GM18858 (cell line): Measurements from ENCODE around the gene GABBR2.

ENCODE experiments used
- ATAC-seq: cut with Tn5 transposase; IDR thresholded peaks from one replicate; pipeline ENCODE4 v1.9.1; 2021; ENCODE audit not compliant: unreplicated experiment

The GABBR2 gene

GRCh38 chr9:98724810-98725530 lies 16.2 kb upstream of the GABBR2 start:
- ATAC-seq = no peak

DNA sequence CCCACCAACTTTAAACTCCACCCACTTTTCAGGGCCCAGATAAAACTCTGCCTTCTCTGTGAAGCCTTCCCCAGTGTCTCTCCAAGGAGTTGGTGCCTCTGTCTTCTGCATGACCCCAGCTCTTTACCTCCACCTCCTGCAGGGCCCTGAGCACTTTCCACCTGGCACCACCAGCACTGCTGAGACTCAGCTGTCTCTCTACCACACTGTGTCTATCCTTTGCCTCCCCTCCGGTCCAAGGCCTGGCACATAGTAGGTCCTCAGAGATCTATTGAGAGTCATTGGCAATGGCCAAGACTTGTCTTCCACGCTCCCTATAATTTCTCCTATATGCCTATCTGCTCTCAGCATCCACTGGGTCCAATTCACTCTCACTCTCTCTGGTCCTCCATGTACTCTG lies 12.9 kb upstream of the GABBR2 start:
- no peak for ATAC-seq

GRCh38 chr9:98720402-98720801 lies 11.7 kb upstream of the GABBR2 start:
- ATAC-seq = no peak

- ATAC-seq = no peak
Measured at GRCh38 chr9:98719055-98719454, 10.3 kb upstream of the GABBR2 start.

DNA sequence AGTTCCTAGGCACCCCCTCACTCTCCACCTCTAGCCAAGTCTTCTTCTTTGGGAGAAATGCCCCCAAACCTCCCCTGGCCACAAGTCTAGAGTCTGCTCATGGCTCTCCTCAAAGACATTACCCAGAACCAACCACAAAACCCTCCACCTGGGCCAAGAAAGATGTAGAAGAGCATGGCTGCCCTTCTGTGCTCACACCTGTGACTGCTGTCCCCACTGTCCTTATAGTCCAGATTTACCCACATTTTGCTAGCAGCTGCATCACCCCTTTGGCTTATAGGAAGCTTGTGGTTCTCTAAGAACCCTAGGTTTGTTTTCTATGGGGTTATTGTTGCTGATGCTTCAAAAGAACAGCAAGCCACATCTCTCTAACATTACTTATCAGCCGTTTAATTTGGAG lies 6.1 kb upstream of the GABBR2 start:
- ATAC-seq = no peak

DNA sequence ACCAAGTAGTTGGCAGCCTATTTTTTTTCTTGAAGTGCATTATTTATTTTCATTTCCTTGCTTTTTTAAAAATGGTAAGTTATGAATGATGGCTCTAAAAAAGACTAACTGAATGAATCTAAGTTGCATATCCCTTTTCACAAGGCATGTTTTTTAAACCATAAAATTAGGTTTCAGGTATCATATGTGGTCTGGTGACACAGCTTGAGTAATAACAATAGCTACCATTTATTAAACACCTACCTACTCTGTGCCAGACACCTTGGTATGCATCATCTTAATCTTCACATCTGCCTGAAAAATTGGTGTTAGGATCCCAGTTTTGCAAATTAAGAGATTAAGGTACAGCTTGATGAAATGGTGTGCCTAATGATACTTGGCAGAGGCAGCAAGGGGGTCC lies 4.3 kb upstream of the GABBR2 start:
- ATAC-seq = no peak

GRCh38 chr9:98709968-98710965 lies 1.5 kb upstream of the GABBR2 start:
- ATAC-seq = no peak

- ATAC-seq = no peak
Measured at GRCh38 chr9:98708103-98708932, 417 bp downstream of the GABBR2 start.

- no peak for ATAC-seq
Measured at GRCh38 chr9:98707166-98708102, 1.3 kb downstream of the GABBR2 start.

DNA sequence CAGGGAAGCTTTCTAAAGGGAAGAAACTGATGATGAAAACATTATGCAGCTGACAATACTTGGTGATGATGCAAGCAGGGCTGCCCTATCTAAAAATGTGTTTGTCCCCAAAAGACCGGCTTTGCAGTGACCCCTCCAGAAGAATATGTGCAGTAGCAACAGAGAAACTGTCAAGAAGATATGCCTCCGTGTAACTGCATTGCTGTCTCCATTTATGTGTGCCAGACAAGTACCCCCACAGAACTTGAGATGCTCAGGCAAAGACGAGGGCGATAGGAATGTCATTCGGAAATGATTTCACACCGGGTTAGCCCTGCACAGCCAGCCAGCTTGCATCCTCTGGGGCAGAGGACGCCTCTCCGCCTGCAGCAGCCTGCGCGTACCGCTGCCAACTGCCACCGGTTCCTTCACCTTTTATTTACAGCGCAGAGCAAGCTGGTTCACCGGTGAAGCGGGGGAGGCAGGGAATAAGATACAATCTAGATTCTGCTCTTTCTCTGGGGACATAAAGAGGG lies 2.0 kb downstream of the GABBR2 start:
- ATAC-seq = no peak

DNA sequence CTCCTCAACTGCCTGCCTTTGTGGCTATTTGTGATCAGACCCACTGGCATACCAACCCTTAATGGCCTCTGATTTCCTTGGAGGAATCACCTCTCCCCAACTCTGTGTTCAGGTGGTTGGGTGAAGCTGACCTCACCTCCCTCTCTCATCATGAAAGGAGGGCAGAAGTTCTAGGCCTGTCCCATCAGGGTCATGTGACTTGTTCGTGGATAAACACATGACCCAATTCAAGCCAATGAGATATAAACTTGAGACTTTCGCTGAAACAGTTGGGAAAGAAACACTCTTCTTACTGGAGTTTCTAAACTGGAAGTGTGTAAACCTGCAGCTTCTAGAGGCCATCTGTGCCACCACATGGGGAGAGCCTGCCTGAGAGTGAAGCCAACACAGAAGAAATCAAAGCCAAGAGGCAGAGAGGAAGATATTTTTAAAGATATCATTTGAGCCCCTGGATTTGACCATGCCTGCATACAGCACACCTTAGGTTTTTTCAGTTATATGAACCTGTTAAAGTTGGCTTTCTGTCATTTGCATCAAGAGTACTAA lies 5.8 kb downstream of the GABBR2 start:
- no peak for ATAC-seq

DNA sequence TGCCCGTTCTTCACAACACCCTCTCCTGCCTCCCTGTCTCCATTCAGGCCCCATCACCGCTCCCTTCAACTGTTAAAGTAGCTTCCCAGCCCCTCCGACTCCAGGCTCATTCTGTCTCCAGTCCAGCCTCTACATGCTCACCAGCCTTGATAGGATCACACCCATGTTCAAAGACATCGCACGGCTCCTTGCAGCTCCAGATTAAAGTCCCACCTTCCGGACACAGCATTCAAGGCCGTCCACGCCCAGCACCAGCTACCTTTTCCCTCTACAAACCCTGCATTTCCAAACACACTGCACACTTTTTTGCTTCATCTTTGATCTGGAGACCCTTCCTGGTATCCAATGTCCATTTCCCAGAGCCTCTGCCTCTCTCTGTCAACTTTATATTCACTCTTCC lies 6.4 kb downstream of the GABBR2 start:
- no peak for ATAC-seq

DNA sequence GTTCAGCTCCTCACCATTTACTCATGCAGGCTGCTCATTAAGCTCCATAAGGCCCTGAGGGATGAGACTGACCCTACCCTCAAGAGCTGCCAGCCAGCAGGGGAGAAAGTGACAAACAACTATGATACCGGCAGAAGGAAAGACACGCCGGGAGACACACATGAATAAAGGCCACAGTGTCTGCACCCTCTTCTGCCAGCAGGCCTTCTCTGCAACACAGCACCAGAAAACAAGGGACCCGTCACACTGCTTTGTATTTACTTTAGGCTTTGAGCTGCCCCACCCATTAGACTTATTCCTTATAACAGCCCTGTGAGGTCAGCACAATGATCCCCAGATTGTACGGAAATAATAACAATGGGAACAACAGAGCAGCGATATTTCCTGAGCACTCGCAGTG lies 7.2 kb downstream of the GABBR2 start:
- ATAC-seq = no peak

GRCh38 chr9:98700801-98701200 lies 7.9 kb downstream of the GABBR2 start:
- no peak for ATAC-seq

DNA sequence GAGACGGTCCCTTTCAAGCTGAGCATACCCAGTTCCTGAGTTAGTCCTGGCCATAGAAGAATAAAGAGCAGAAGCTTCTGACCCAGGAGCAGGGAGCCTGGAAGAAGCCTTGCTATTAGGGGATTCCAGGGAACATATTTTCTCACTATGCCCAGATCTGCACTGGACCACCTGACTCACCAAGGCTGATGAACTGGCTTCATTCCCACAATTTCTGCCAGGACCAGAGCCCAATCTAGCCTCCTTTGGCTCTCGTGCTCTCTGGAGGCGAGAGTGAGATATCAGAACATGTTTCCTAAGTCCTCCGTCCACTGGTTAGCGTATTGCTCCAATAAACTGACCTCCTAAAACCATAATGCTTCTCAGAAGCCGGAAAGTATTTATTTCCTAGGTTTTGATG lies 9.9 kb downstream of the GABBR2 start:
- ATAC-seq = no peak

- no peak for ATAC-seq
Measured at GRCh38 chr9:98694943-98695342, 13.8 kb downstream of the GABBR2 start.

GRCh38 chr9:98692392-98692791 lies 16.3 kb downstream of the GABBR2 start:
- no peak for ATAC-seq

DNA sequence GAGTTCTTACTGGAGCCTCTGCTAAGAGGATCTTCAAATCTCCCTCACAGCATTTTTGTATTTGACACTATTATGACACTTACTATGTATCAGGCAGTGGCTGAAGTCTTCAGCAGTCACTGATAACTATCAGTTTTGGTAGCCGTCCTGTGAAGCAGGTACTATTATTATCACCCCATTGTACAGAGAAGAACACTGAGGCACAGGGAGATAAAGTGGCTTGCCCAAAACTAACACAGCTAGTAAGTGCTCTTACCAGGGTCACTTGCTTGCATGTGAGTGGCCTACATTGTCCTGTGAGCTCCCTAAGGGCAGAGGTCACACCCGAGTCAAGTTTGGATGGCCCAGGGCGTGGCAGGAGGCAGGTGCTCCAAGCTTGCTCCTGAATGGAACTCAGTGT lies 16.8 kb downstream of the GABBR2 start:
- ATAC-seq = no peak

- ATAC-seq = no peak
Measured at GRCh38 chr9:98690686-98691085, 18.0 kb downstream of the GABBR2 start.
